GM18511 (cell line): Measurements from ENCODE around the gene NUP205.
A peak's percentile ranks its signal among the peaks of the same experiment; 100 is the strongest.

ENCODE experiments used
- ATAC-seq: cut with Tn5 transposase; IDR thresholded peaks from one replicate; pipeline ENCODE4 v1.9.1; 2021; ENCODE audit warnings: mild to moderate bottlenecking, moderate library complexity; ENCODE audit not compliant: unreplicated experiment

Gene NUP205

GRCh38 chr7:135541029-135541428 is 16.7 kb upstream of the NUP205 start:
- no peak for ATAC-seq

DNA sequence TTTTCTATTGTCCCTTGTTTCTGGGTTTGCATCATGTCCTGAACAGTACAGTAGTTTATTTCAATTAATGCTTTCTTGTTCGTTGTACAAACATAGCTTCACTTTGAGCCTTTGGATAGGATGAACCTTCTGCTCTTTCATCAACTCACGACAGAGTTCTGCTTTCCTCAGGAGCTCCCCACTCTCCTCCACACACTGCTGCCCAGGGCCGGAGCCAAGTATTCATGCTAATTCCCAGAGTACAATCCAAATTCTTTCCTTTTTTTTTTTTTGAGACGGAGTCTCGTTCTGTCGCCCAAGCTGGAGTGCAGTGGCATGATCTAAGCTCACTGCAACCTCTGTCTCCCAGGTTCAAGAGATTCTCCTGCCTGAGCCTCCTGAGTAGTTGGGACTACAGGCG is 7.5 kb upstream of the NUP205 start:
- ATAC-seq = no peak

- ATAC-seq = no peak
Observed at GRCh38 chr7:135552148-135552547, 5.6 kb upstream of the NUP205 start.

GRCh38 chr7:135553346-135553745 is 4.4 kb upstream of the NUP205 start:
- ATAC-seq = no peak

DNA sequence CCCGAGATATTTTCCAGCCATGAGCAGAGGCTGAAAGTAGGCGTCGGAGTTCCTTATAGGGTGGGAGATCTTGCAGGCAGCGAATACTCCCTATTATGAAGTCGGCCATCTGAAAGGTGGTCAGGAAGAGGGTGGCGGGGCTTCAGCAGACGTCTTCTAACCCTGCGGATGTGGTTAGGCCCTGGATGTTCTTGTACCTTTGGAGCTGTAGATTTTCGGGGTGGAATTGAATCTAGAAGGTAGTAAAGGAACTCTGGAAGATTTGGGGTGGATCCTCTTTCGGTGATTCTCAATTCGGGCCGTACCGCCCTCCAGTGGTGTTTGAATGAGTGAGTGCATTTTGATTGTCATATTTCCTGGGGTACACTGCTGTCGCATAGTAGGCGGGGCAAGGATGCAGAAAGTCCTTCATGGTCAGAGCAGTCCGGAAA is 635 bp downstream of the NUP205 start:
- peak; percentile 80 for ATAC-seq

- no peak for ATAC-seq
Observed at GRCh38 chr7:135558881-135559280, 1.2 kb downstream of the NUP205 start.

DNA sequence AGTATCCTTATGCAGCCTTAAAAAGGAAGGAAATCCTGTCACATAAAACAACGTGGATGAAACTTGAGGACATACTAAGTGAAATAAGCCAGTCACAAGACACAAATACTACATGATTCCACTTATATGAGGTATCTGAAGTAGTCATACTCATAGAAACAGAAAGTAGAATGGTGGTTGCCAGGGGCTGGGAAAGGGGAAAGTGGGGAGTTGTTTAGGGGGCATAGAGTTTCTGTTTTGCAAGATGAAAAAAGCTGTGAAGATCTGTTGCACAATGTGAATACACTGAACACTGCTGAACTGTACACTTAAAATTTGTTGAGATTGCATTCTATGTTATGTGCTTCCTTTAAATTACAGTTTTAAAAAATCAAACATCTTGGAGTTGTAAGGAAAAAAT is 2.9 kb downstream of the NUP205 start:
- ATAC-seq = no peak

- ATAC-seq = no peak
Observed at GRCh38 chr7:135562720-135563119, 5.0 kb downstream of the NUP205 start.

GRCh38 chr7:135571834-135572233 is 14.1 kb downstream of the NUP205 start:
- ATAC-seq = no peak

GRCh38 chr7:135573541-135573940 is 15.8 kb downstream of the NUP205 start:
- no peak for ATAC-seq

DNA sequence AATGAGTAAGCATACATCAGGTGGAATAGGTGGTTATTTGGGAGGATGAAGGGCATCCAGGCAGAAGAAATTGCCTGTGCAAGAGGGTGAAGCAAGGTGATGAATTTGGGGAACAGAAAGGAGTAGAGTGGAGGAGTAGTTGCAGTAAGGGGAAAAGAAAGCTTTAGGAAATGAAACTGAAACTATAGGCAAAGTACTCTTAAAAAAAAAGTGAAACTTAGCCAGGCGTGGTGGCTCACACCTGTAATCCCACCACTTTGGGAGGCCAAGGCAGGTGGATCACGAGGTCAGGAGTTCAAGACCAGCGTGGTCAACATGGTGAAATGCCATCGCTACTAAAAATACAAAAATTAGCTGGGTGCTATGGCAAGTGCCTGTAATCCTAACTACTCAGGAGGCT is 17.6 kb downstream of the NUP205 start:
- peak; percentile 46 for ATAC-seq

- ATAC-seq = no peak
Observed at GRCh38 chr7:135578569-135578968, 20.9 kb downstream of the NUP205 start.

DNA sequence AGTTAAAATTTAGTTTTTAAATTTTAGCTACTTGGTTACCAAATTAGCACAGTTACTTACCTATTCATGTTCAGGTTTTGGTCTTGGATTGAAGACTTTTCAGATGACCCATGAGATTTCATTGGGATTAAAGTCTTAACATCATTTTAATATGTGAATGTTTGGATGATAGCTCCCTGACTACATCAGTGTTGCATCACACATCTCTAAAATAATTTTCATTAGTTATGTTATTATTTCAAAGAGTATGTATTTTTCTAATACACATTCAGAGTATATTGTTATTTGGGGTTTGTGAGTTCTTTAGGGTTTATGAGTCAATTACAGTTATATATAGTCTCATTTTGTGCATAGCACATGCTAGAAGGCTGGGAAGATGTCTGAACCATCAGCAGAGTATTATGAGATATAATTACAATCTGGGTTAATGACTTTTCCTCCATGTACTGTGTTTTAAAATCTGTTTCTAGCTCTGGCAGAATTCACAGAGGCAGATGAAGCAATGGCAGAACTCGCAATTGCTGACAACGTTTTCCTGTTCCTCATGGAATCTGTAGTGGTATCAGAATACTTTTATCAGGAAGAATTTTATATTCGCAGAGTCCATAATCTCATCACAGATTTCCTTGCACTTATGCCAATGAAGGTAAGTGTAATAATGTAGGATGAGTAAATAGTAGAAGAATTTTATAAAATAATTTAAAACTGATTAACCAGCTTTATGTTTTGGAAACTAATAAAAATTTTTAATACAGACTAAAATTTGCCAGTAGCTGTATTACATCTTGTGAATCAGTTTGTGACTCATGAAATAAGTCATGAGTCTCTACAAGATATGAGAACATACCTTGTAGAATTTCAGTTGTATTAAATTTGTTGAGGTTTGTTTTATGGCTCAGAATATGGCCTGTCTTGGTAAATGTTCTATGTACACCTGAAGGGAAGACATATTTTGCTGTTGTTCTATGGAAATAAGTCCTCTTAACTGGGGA is 26.9 kb downstream of the NUP205 start:
- ATAC-seq = no peak

- ATAC-seq = no peak
Observed at GRCh38 chr7:135597181-135597925, 39.6 kb downstream of the NUP205 start.

DNA sequence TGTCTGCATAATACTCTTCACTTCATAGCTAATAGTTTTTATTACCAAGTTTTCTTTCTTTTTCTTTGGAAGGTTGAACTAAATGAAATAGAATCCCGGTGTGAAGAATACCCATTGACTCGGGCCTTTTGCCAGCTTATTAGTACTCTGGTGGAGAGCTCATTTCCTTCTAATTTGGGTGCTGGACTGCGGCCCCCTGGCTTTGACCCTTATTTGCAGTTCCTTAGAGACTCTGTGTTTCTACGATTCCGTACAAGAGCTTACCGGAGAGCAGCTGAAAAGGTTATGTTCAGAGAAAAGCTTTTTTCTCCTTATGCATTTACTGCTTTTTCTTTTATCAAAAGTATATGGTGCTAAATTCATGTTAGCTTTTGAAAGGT is 40.2 kb downstream of the NUP205 start:
- ATAC-seq = no peak

DNA sequence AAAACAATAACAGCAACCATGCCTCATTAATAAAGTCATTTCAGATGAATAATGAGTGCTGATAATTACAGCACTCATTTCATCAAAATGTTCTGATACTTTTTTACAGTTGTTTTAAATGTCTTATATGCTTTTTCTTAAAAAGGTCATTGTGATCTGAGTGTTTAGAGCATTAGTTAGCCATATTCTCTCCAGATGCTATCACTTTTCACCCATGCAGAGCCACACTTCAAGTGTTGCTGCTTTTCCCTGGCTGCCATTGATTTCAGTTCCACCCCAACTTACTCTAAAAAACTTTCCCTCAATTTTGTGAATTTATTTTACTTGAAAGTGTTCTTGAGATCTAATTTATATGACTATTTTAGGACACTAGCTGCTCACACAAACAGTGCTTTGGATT is 41.8 kb downstream of the NUP205 start:
- no peak for ATAC-seq

GRCh38 chr7:135600226-135600625 is 42.5 kb downstream of the NUP205 start:
- ATAC-seq = no peak

GRCh38 chr7:135601182-135601581 is 43.5 kb downstream of the NUP205 start:
- ATAC-seq = no peak

DNA sequence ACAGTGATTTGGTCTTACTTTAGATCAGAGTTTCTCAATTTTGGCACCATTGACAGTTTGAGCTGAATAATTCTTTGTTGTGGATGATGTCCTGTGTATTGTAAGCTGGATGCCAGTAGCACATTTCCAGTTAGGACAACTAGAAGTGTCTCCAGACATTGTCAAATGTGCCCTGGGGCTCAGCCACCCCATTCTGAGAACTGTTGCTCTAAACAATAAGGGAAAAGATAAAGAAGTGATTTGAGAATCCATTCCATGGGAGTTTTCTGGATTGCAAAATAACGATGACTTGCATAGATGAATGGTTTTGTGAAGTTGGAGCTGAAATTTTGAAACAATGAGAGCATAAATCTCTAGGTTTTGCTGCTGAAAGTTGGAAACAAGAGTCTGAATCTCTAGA is 44.6 kb downstream of the NUP205 start:
- no peak for ATAC-seq

GRCh38 chr7:135616136-135616535 is 58.4 kb downstream of the NUP205 start:
- ATAC-seq = no peak

GRCh38 chr7:135617781-135618180 is 60.1 kb downstream of the NUP205 start:
- no peak for ATAC-seq

- ATAC-seq = no peak
Observed at GRCh38 chr7:135618510-135618909, 60.8 kb downstream of the NUP205 start.
